GM12865 (cell line): ENCODE measurements around the gene TYMP.
A peak's percentile ranks its signal among the peaks of the same experiment; 100 is the strongest.

ENCODE experiments used
- DNase-seq: peaks from one replicate; pipeline ENCODE4 v3.0.0; 2010; ENCODE audit warnings: low read depth
- H3K4me3 ChIP-seq: 2 replicates; pipeline ENCODE4 v1.5.1; 2011; ENCODE audit warnings: mild to moderate bottlenecking, low read depth, low read length, control low read depth
- TF ChIP-seq, protein P1 (sequence below): IDR thresholded peaks from 2 replicates; pipeline ENCODE4 v1.5.1; 2011; ENCODE audit warnings: low read length, control low read depth, low read depth, inconsistent platforms; ENCODE audit not compliant: insufficient read depth; ENCODE audit errors: missing control alignments

Gene TYMP

DNA sequence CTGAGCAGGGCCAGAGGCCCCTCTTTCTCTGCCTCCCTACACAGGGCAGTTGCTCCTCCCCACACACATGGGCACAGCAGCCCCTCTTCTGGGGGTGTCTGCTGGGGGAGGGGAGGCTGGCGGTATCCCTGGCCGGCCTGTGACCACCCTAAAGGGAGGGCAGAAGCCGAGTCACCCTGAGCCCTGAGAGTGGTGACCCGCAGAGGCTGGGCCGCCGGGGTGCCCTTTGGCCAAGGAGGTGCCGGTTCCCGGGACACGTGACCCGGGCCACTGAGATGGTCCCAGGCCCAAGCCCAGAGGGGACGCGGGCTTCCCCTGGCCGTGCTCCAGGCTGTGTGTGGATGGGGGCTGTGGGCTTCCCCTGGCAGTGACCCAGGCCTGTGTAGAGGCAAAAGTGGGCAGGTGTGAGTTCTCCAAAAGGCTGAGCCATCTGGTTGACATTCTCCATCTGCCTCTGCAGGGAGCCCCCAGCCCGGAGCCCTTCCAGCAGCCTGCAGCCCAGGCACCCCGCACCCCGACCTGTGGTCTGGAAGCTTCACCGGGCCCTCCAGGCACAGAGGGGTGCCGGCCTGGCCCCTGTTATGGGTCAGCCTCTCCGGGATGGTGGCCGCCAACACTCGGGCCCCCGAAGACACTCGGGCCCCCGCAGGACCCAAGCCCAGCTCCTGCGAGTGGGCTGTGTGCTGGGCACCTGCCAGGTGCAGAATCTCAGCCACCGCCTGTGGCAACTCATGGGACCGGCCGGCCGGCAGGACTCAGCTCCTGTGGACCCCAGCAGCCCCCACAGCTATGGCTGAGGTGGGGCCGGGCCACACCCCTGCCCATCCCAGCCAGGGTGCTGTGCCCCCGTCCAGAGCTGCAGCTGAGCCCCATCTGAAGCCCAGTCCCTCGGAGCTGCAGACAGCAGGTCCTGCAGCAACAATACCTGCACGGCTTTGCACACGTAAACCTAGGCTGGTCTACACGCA, 47.4 kb downstream of the TYMP start:
- peak overlapping the region; percentile 41 for H3K4me3 ChIP-seq
- no peak for DNase-seq
- TF ChIP-seq, protein P1, sequence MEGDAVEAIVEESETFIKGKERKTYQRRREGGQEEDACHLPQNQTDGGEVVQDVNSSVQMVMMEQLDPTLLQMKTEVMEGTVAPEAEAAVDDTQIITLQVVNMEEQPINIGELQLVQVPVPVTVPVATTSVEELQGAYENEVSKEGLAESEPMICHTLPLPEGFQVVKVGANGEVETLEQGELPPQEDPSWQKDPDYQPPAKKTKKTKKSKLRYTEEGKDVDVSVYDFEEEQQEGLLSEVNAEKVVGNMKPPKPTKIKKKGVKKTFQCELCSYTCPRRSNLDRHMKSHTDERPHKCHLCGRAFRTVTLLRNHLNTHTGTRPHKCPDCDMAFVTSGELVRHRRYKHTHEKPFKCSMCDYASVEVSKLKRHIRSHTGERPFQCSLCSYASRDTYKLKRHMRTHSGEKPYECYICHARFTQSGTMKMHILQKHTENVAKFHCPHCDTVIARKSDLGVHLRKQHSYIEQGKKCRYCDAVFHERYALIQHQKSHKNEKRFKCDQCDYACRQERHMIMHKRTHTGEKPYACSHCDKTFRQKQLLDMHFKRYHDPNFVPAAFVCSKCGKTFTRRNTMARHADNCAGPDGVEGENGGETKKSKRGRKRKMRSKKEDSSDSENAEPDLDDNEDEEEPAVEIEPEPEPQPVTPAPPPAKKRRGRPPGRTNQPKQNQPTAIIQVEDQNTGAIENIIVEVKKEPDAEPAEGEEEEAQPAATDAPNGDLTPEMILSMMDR = no peak

DNA sequence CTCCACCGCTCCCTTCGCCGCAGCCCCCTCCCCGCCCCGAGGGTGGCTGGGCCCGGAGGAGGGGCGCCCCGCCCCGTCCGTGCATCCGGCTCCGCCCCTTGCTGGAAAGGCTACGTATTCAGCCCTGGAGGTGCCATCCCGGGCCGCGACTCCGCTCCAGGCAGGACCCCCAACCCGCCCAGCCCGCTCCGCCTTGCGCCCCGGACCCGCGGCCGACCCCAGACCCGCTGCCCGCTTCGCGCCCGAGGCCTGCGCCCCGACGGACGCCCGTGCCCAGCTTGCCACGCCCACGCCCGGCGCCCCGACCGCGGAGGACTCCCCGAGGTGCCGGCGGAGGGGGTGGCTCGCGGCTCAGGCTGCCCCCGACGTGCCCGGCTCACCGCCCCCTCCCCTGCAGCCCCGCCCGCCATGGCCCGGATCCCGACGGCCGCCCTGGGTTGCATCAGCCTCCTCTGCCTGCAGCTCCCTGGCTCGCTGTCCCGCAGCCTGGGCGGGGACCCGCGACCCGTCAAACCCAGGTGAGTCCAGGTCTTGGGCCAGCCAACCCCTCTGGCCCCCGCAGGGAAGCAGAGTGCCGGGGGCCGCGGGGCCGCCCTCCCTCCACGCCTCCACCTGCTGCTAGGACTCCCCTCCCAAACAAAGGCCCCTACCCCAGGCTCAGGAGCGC, 48.2 kb downstream of the TYMP start, which contains the start of gene ADM2:
ADM2 (plus strand) TSS at position 104 of the 667 bp plus-strand sequence; CDS start at position 409, 305 bp downstream.
- peak within 1 kb of the TSS; percentile 41 for H3K4me3 ChIP-seq
- TF ChIP-seq, protein P1 = no peak
- no peak for DNase-seq

DNA sequence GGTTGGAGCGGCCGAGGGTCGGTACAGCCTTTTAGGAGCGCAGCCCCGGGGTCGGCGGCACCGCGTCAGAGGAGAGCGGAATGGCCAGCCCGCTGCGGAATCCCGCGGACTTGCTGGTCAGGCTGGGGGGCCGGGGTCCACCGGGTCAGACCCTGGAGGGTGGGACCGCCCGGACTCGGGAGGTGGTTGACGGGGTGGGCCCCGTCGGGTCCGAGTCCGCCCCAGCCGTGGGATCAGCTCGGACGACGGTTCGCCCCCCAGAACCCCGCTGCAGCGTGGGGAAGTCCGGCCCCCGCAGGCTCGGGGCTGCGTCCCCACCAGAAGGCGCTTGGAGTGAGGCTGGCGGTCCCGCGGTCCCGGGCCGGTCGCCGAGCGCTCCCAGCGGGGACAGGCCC, 48.8 kb downstream of the TYMP start:
- peak overlapping the region; percentile 26; the same call in 1 of the 2 replicates for H3K4me3 ChIP-seq
- no peak for DNase-seq
- TF ChIP-seq, protein P1 = no peak

DNA sequence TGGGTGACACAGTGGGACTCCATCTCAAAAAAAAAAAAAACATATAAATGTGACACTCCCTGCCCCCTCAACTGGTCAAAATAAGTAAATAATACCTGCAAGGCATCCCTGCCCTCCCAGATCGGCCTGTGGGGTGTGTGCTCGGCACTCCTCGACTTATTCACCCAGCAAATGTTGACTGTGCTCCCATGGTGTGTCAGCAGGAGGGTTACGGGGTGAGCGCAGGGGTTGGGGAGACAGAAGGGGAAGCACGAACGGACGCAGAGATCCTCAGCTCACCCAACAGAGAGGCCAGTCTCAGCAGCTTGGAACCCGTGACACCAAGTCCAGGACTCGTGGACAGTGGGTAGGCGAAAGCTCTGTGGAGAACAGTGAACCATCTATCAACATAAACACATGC, 50.1 kb downstream of the TYMP start:
- DNase-seq = no peak
- no peak overlapping the region for H3K4me3 ChIP-seq
- TF ChIP-seq, protein P1 = no peak

DNA sequence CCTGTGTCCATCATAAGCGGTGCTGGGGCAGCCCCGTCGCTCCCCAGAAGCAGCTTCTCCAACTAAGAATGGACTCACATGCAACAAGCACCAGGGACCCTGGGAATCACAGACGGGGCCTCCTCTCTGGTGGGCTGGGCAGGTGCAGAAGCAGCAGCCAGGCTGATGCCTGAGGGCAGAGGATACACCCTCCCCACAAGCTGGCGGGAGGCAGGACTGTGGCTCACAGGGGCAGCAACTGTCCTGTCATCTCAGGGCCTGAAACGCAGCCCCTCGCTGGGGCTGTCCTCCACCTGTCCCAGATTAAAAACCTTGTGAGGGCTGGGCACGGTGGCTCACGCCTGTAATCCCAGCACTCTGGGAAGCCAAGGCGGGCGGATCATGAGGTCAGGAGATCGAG, 51.9 kb downstream of the TYMP start:
- DNase-seq = no peak
- no peak overlapping the region for H3K4me3 ChIP-seq
- TF ChIP-seq, protein P1 = no peak

DNA sequence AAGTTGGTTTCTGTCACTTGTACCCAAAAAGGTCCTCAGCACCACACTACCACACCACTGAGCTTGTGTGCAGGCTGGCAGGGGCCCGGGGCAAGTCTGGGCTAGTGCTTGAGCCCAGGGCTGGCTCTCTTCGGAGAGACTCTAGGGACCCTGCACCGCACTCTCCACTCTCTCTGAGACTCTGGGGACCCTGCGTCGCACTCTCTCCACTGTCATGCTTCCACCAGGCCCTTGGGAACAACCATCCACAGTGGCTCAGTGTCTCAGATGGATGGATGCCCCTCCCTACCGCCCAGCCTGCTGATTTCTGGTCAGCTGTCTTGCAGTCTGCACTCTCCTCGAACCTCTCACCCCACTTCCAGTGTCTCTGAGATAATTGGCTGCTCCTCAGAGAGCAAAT, 52.9 kb downstream of the TYMP start:
- TF ChIP-seq, protein P1 = no peak
- no peak for DNase-seq
- H3K4me3 ChIP-seq = no peak overlapping the region
